ENCODE results near the gene SORT1. TPM values are rescaled to one million over a fixed set of nuclear protein-coding genes. Genes with fewer than 3 reads are reported as not detected.

SORT1 gene
- total and polyA plus RNA-seq, 8 donors, result 39.4 to 165 (median 46.7) TPM

DNA sequence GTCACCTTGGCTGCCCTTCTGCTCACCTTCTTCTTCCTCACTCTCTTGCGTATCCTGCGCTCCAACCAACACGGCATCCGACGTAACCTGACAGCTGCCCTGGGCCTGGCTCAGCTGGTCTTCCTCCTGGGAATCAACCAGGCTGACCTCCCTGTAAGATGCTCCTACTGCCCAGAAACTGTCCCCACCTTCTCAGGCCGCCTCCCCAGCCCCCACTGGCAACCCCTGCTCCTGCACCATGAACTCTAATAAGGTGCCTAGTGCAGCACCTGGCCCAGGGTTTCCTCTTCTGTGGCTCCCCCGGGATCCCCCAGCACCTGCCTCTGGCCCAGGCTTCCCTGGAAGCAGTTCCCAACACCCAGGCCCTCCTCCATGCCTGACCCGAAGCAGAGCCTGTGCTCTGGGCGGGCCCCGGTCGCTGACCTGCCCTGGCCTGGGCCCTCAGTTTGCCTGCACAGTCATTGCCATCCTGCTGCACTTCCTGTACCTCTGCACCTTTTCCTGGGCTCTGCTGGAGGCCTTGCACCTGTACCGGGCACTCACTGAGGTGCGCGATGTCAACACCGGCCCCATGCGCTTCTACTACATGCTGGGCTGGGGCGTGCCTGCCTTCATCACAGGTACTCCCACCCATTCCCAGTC lies 127.6 kb downstream of the SORT1 start:
- no peak overlapping the region for H3K4me3 ChIP-seq
- H3K27ac ChIP-seq, result no peak overlapping the region
- peak in 1 of 4 donors; percentile 61 for DNase-seq
- no peak for ATAC-seq
- intact Hi-C loops (cut with DNase I), result loop anchor here in 1 of 2 donors (10.0 kb wide), 1 partner anchor 265 kb away; the partner anchor contains the start of gene GPR61
- H3K4me1 ChIP-seq, result no peaks in the 10 kb centered on the region
- no peaks in the 10 kb centered on the region for H3K27me3 ChIP-seq
- TF ChIP-seq, protein P1, sequence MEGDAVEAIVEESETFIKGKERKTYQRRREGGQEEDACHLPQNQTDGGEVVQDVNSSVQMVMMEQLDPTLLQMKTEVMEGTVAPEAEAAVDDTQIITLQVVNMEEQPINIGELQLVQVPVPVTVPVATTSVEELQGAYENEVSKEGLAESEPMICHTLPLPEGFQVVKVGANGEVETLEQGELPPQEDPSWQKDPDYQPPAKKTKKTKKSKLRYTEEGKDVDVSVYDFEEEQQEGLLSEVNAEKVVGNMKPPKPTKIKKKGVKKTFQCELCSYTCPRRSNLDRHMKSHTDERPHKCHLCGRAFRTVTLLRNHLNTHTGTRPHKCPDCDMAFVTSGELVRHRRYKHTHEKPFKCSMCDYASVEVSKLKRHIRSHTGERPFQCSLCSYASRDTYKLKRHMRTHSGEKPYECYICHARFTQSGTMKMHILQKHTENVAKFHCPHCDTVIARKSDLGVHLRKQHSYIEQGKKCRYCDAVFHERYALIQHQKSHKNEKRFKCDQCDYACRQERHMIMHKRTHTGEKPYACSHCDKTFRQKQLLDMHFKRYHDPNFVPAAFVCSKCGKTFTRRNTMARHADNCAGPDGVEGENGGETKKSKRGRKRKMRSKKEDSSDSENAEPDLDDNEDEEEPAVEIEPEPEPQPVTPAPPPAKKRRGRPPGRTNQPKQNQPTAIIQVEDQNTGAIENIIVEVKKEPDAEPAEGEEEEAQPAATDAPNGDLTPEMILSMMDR (IDR thresholded peaks at IDR 0.05), result no peak
- no peaks in the 10 kb centered on the region for H3K9me3 ChIP-seq
- H3K36me3 ChIP-seq, result no peaks in the 10 kb centered on the region

DNA sequence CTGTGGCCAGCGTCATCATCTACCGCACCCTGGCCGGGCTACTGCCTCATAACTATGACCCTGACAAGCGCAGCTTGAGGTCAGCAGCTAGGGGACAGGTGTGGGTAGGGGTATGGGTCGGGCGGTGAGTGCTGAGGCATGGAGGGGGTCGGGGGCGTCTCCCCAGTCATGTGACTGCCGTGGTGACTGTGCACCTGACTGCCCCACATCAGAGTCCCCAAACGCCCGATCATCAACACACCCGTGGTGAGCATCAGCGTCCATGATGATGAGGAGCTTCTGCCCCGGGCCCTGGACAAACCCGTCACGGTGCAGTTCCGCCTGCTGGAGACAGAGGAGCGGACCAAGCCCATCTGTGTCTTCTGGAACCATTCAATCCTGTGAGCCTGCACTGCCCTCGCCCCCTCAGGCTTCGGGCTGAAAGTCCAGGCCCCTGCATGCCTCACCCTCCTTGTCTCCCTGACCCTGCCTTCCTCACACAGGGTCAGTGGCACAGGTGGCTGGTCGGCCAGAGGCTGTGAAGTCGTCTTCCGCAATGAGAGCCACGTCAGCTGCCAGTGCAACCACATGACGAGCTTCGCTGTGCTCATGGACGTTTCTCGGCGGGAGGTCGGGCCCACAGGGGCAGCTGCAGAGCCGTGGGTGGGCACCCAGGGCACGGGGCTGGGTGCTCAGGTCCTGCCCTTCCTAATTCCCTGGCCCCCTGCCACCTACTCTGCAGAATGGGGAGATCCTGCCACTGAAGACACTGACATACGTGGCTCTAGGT lies 128.3 kb downstream of the SORT1 start:
- H3K9me3 ChIP-seq, result no peaks in the 10 kb centered on the region
- ATAC-seq (no peak), DNase-seq (peak in 1 of 4 donors; percentile 58)
- H3K4me3 ChIP-seq, result no peak overlapping the region
- no peaks in the 10 kb centered on the region for H3K27me3 ChIP-seq
- H3K27ac ChIP-seq, result no peak overlapping the region
- TF ChIP-seq, protein P1 (IDR thresholded peaks at IDR 0.05), result no peak
- intact Hi-C loops (cut with DNase I), result loop anchor here in 1 of 2 donors (10.0 kb wide), 1 partner anchor 265 kb away; the partner anchor contains the start of gene GPR61
- no peaks in the 10 kb centered on the region for H3K36me3 ChIP-seq
- H3K4me1 ChIP-seq, result no peaks in the 10 kb centered on the region

DNA sequence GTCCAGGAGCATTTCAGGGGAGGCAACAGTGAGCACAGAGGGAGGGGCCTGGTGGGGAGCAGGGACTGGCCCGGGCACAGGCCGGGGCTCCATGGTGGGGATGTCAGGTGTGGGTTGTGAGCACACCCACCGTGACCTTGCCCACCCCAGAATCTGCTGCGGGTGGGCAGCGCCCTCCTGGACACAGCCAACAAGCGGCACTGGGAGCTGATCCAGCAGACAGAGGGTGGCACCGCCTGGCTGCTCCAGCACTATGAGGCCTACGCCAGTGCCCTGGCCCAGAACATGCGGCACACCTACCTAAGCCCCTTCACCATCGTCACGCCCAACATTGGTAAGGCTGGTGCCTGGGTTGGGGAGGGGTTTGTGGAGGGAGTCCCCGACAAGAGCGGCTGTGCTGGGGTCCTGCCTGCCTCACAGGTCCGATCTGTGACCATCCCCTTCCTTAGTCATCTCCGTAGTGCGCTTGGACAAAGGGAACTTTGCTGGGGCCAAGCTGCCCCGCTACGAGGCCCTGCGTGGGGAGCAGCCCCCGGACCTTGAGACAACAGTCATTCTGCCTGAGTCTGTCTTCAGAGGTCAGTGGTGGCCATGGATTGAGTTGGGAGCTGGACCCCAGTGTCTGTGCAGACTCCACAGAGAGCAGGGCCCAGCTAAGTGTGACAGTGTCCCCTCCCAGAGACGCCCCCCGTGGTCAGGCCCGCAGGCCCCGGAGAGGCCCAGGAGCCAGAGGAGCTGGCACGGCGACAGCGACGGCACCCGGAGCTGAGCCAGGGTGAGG lies 129.1 kb downstream of the SORT1 start:
- Histone ChIP-seq H3K9me3 (no peaks in the 10 kb centered on the region), H3K36me3 (no peaks in the 10 kb centered on the region), H3K27ac (no peak overlapping the region), H3K4me1 (peaks cover 0 to 6% of the 10 kb centered on the region in 2 donors), H3K4me3 (no peak overlapping the region), H3K27me3 (no peaks in the 10 kb centered on the region)
- intact Hi-C loops (cut with DNase I), result loop anchor here in 1 of 2 donors (10.0 kb wide), 1 partner anchor 266 kb away; the partner anchor contains the start of gene GPR61
- ATAC-seq (no peak), DNase-seq (peak in 1 of 4 donors; percentile 65)
- TF ChIP-seq, protein P1 (IDR thresholded peaks at IDR 0.05), result no peak

DNA sequence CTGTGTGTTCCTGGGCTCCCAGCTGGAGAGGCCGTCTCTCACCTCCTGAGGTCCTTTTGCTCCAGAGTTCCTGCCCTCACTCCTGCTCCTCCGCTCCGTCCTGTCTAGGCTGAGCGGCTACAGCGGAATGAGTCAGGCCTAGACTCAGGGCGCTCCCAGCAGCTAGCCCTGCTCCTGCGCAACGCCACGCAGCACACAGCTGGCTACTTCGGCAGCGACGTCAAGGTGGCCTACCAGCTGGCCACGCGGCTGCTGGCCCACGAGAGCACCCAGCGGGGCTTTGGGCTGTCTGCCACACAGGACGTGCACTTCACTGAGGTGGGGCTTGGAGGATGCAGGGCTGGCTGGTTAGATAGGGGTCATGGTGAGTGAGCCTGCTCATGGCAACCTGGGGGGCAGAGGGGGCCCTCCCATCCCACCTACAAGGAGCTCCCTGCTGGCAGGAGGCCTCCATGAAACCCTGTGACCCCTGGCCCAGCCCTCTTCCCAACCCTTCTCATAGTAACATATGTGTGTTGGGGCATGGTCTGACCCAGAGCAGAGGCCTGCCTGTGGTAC lies 129.9 kb downstream of the SORT1 start:
- Histone ChIP-seq H3K27me3 (no peaks in the 10 kb centered on the region), H3K27ac (no peak overlapping the region), H3K9me3 (no peaks in the 10 kb centered on the region), H3K4me1 (peaks cover 0 to 8% of the 10 kb centered on the region in 2 donors), H3K4me3 (no peak overlapping the region), H3K36me3 (no peaks in the 10 kb centered on the region)
- no peak for ATAC-seq
- TF ChIP-seq, protein P1 (IDR thresholded peaks at IDR 0.05), result no peak
- peak in 1 of 4 donors; percentile 55 for DNase-seq
- intact Hi-C loops (cut with DNase I), result loop anchor here in 1 of 2 donors (10.0 kb wide), 1 partner anchor 267 kb away; the partner anchor contains the start of gene GPR61

All from left lung (tissue), 10 donors.